ENCODE data around the gene MED20.

The MED20 gene

GRCh38 chr6:41900861-41901260, 20.1 kb downstream of the MED20 start:
- no peak for DNase-seq

DNA sequence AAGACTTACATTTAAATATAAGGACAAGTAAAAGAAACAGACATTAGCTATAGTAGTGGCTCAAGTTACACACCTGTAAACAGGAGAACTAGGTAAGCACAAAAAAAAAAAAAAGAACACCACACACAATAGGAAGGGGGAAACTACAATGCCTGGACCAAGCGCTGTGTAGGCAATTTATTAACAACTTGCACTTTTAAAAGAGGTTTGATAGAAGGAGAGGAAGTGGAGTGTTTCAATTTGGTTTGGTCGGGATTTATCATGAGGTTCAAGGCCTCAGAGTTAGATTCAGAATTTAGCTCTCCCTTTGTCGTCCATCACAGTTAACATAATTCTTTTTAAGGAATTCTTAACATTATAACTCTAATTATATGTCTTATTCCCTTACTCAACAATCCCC, 24.7 kb downstream of the MED20 start:
- DNase-seq, result no peak

- DNase-seq, result peak; percentile 81
These were observed 25.4 kb downstream of the MED20 start, which contains the start of gene USP49 for GRCh38 chr6:41895300-41896233. Gene USP49, minus strand, starts transcription at chr6:41895375. Its CDS starts 88,392 bp downstream, at chr6:41806983.

- DNase-seq, result peak; percentile 42
These were observed 26.3 kb downstream of the MED20 start for GRCh38 chr6:41894366-41895299.

DNA sequence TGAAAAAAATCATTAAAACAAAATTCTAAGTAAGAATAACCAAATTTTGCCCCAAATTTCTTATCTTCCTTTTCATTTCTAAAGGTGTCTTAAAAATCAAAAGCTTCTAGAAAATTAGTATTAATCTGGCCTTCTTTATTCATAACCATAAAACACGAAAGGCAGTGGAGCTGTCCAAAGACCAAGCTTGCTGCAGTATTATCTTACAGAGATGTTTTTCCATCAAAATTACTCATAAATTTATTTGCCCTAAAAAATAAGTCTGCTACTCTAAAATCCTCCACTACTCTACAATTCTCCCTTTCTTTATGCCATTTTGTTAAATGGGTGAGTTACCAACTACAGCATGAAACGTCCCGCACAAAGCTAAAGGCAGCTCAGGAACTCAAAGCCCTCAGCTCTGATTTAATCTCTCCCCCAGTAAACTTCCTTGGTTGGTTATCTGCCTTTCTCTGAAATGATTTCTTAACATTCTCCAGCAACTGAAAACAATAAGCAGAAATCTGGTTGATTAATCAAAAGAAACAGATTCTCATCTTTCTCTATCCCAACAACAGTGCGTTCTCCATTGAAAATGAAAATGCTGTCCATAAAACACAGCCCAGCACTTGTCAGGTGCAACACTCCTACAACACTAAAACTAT, 27.9 kb downstream of the MED20 start:
- DNase-seq, result no peak

- no peak for DNase-seq
These were observed 33.6 kb downstream of the MED20 start for GRCh38 chr6:41887331-41887751.

DNA sequence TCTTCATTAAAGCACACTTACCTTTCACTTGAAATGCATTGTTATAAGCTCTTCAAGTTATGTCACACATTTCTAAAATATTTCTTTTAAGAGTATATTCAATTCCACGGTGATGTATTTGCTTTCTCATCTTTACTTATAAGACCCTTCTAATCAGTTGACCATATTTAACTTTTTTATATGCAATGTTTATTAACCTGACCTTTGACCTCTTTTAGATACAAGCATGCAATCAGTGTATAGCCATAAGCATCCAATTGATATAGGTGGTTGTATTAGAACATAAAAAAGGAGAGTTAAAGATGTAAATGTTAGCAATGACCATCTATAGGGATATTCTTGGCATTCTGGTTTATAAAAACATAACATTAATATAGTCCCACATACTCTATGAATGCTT, 35.0 kb downstream of the MED20 start:
- DNase-seq, result no peak

DNA sequence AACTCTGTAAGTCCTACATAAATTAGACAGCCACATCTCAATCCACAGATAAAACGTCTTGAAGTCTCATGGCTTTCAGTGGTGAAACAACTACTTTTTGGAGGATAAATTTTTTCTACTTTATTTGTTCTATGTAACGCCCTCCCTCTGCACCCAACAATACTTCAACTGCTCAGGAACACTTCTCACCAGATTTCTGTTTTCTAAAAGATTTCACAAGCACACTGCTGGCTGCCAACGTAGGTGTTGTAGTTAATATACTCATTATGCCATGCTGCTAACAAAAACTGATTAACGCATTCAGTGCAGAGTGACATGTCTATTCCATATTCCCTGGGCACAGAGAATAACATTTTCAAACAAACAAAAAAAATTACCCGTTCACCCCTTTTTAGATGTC, 36.0 kb downstream of the MED20 start:
- DNase-seq, result no peak

- DNase-seq, result no peak
These were observed 39.4 kb downstream of the MED20 start for GRCh38 chr6:41881506-41881905.

DNA sequence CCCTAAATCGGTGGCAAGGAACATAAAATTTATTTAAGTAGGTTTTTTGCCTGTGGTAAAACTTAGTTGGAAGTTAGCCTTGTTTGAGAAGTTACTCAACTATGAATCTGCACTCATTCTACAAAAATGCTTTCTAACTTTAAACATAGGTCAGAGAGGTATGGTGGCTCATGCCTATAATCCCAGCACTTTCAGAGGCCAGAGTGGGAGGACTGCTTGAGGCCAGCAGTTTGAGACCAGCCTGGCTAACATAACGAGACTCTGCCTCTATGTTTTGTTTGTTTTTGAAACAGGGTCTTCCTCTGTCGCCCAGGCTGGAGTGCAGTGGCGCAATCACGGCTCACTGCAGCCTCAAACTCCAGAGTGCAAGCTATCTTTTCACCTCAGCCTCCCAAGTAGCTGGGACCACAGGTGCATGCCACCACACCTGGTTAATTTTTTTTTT, 42.0 kb downstream of the MED20 start:
- no peak for DNase-seq

GRCh38 chr6:41878246-41878645, 42.7 kb downstream of the MED20 start:
- no peak for DNase-seq

GRCh38 chr6:41877051-41877680, 43.8 kb downstream of the MED20 start:
- DNase-seq, result no peak

DNA sequence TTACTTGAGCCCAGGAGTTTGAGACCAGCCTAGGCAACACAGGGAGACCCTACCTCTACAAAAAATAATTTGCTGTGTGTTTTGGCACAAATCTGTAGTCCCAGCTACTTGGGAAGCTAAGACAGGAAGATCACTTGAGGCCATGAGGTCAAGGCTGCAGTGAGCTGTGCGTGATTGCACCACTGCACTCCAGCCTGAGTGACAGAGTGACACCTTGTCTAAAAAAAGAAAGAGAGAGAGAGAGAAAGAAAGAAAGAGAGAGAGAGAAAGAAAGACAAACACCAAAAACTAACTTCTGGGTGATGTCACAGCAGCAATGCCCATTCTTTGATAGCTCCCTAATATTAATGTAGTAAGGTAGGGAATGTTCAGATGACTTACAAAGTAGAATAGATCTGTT, 46.2 kb downstream of the MED20 start:
- no peak for DNase-seq

- DNase-seq, result no peak
These were observed 48.8 kb downstream of the MED20 start for GRCh38 chr6:41872147-41872546.

DNA sequence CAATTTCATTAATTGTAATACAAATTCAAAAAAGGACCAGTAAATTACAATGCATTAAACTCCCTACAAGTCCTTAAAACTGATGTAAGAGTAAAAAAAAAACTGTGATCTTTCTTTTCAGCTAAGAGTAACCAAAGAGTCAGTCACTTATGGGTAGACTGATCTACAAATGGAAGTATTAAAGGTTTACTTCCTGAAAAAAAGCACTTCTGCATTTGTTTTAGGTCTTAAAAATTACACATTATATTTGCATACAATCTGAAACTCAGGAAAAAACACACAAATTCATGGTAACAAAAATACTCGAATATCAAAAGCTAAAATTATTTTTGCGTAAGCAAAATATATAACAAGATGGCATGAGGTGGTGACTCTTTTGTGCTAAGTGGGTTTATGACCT, 49.2 kb downstream of the MED20 start:
- no peak for DNase-seq

DNA sequence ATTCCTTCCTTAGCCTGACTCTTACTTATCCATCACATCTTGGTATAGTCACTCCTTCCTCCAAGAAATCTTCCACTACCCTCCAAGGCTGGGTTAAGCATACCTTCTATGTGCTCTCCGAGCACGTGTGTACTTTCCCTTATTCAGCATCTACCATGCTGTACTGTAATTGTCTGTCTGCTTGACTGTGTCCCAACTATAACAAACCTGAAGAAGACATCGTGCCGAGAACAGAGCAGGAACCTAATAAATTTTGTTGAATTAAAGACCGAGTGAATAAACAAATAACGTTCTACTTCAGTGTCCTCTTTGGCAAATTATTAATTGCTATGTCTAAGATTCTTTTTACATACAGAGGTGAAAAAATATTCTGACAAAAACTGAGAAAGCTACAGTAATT, 61.6 kb downstream of the MED20 start:
- DNase-seq, result no peak

GRCh38 chr6:41858703-41859102, 62.2 kb downstream of the MED20 start:
- DNase-seq, result no peak

All from NCI-H1092 treated with DMSO at 0.1 percent for 48 hours (cell line).